HG02970 (cell line): ENCODE data around the gene ADPRM.
"Not testable (repeated sequence)": the region's sequence is repeated elsewhere in the genome, so short reads cannot be mapped to it uniquely, and the experiment has no call there.

Source experiments
- ATAC-seq: cut with Tn5 transposase; IDR thresholded peaks from one replicate; pipeline ENCODE4 v1.9.1; 2021; ENCODE audit warnings: mild to moderate bottlenecking, moderate library complexity, moderate number of reproducible peaks; ENCODE audit not compliant: unreplicated experiment, low FRiP score

Gene ADPRM

GRCh38 chr17:10697092-10698081 is at the start of gene ADPRM, which contains the start of gene SCO1:
Gene ADPRM (plus strand): TSS chr17:10697594. CDS start chr17:10704927, 7,333 bp downstream.
Gene SCO1 (minus strand): TSS chr17:10697533. CDS start chr17:10697507, 26 bp downstream.
- ATAC-seq = peak; percentile 92

GRCh38 chr17:10648381-10648780 is 49.0 kb upstream of the ADPRM start:
- no peak for ATAC-seq

- ATAC-seq = no peak
Observed at GRCh38 chr17:10648956-10649355, 48.4 kb upstream of the ADPRM start.

GRCh38 chr17:10649602-10650001 is 47.8 kb upstream of the ADPRM start:
- ATAC-seq = no peak

- ATAC-seq = no peak
Observed at GRCh38 chr17:10651927-10652326, 45.5 kb upstream of the ADPRM start.

- ATAC-seq = no peak
Observed at GRCh38 chr17:10652984-10653659, 44.3 kb upstream of the ADPRM start.

- ATAC-seq = no peak
Observed at GRCh38 chr17:10653987-10654386, 43.4 kb upstream of the ADPRM start.

- no peak for ATAC-seq
Observed at GRCh38 chr17:10657148-10657547, 40.2 kb upstream of the ADPRM start, which contains the start of gene MYH3. Gene MYH3 (minus strand): TSS chr17:10657309. CDS start chr17:10655064, 2,245 bp downstream.

- no peak for ATAC-seq
Observed at GRCh38 chr17:10657879-10658278, 39.5 kb upstream of the ADPRM start.

- no peak for ATAC-seq
Observed at GRCh38 chr17:10661437-10661836, 36.0 kb upstream of the ADPRM start.

GRCh38 chr17:10663231-10663630 is 34.2 kb upstream of the ADPRM start:
- no peak for ATAC-seq

- ATAC-seq = no peak
Observed at GRCh38 chr17:10664571-10664970, 32.8 kb upstream of the ADPRM start.

- ATAC-seq = no peak
Observed at GRCh38 chr17:10666906-10667305, 30.5 kb upstream of the ADPRM start.

GRCh38 chr17:10668775-10669174 is 28.6 kb upstream of the ADPRM start:
- no peak for ATAC-seq

- no peak for ATAC-seq
Observed at GRCh38 chr17:10673312-10673711, 24.1 kb upstream of the ADPRM start.

- no peak for ATAC-seq
Observed at GRCh38 chr17:10674704-10675103, 22.7 kb upstream of the ADPRM start.

- no peak for ATAC-seq
Observed at GRCh38 chr17:10681866-10682446, 15.4 kb upstream of the ADPRM start.

GRCh38 chr17:10683853-10684252 is 13.5 kb upstream of the ADPRM start:
- no peak for ATAC-seq

- no peak for ATAC-seq
Observed at GRCh38 chr17:10687499-10687898, 9.9 kb upstream of the ADPRM start.

GRCh38 chr17:10695875-10696407 is 1.5 kb upstream of the ADPRM start:
- ATAC-seq = not testable (repeated sequence)
